ENCODE data around the gene RBFOX2.

DNA sequence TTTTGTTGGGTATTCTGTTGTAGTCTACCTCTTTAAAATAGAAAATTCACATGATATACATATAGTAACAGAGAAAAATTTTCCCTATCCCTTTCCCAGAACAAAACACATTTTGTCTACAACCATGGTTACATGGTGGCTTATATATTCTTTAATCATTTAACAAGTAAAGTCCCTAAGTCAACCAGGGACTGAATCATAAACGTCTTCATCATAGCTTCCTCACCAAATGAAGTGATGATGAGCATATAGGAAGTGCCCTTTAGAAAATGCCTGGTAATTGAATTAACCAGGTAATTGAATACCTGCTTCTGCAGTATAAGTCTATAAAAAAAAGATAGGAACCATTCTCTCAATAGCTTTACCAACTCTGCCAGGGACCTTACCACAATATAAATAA lies 209.7 kb downstream of the RBFOX2 start:
- no peak for TF ChIP-seq SIN3A (IDR thresholded peaks at IDR 0.05; ENCODE audit: borderline replicate concordance, insufficient read depth, low read length)
- TF ChIP-seq, protein P1, sequence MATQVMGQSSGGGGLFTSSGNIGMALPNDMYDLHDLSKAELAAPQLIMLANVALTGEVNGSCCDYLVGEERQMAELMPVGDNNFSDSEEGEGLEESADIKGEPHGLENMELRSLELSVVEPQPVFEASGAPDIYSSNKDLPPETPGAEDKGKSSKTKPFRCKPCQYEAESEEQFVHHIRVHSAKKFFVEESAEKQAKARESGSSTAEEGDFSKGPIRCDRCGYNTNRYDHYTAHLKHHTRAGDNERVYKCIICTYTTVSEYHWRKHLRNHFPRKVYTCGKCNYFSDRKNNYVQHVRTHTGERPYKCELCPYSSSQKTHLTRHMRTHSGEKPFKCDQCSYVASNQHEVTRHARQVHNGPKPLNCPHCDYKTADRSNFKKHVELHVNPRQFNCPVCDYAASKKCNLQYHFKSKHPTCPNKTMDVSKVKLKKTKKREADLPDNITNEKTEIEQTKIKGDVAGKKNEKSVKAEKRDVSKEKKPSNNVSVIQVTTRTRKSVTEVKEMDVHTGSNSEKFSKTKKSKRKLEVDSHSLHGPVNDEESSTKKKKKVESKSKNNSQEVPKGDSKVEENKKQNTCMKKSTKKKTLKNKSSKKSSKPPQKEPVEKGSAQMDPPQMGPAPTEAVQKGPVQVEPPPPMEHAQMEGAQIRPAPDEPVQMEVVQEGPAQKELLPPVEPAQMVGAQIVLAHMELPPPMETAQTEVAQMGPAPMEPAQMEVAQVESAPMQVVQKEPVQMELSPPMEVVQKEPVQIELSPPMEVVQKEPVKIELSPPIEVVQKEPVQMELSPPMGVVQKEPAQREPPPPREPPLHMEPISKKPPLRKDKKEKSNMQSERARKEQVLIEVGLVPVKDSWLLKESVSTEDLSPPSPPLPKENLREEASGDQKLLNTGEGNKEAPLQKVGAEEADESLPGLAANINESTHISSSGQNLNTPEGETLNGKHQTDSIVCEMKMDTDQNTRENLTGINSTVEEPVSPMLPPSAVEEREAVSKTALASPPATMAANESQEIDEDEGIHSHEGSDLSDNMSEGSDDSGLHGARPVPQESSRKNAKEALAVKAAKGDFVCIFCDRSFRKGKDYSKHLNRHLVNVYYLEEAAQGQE (IDR thresholded peaks at IDR 0.05; ENCODE audit: insufficient read depth in 1 of 2, low read depth in 2 of 2, low read length in 2 of 2) = no peak
